ENCODE data around the gene CCDC150. TPM values are rescaled to one million over a fixed set of nuclear protein-coding genes. Genes with fewer than 3 reads are reported as not detected.

Gene CCDC150
- total and polyA plus RNA-seq, 12 donors: 0.12 to 3.8 (median 1.9) TPM

GRCh38 chr2:196635156-196635555, 4.4 kb upstream of the CCDC150 start:
- Histone ChIP-seq H3K36me3 (no peaks in the 10 kb centered on the region), H3K4me3 (no peak overlapping the region), H3K27ac (no peak overlapping the region), H3K4me1 (peaks cover 0 to 11% (median 5%) of the 10 kb centered on the region in 9 donors), H3K27me3 (no peaks in the 10 kb centered on the region), H3K9me3 (peaks cover 0 to 21% (median 4%) of the 10 kb centered on the region in 11 donors)
- 54 to 62% methylated on average over 2 of the region's 2 CpGs for WGBS, 2 donors
- no peak for ATAC-seq
- TF ChIP-seq CTCF (IDR thresholded peaks at IDR 0.05): no peak
- no peak for DNase-seq
- intact Hi-C loops (cut with DNase I): loop anchor here in 1 of 10 donors (5.0 kb wide), 1 partner anchor 558 kb away; no protein-coding TSS in a partner anchor

GRCh38 chr2:196638765-196639164, 750 bp upstream of the CCDC150 start:
- DNase-seq: peak in 1 of 2 donors; percentile 15
- no peak for TF ChIP-seq CTCF (IDR thresholded peaks at IDR 0.05)

GRCh38 chr2:196640031-196640548, 575 bp downstream of the CCDC150 start:
- peaks cover 0 to 4% (median 0%) of the 10 kb centered on the region in 11 donors for H3K9me3 ChIP-seq
- intact Hi-C loops (cut with DNase I): no loop called here
- WGBS, 2 donors: 11% methylated on average over 12 of the region's 12 CpGs
- H3K27ac ChIP-seq: peak overlapping the region in 3 of 10 donors; percentile 22 to 44 (median 32)
- H3K27me3 ChIP-seq: no peaks in the 10 kb centered on the region
- DNase-seq (no peak), ATAC-seq (no peak)
- H3K4me1 ChIP-seq: peaks cover 0 to 17% (median 5%) of the 10 kb centered on the region in 9 donors
- H3K36me3 ChIP-seq: no peaks in the 10 kb centered on the region
- no peak for TF ChIP-seq CTCF (IDR thresholded peaks at IDR 0.05)
- H3K4me3 ChIP-seq: peak overlapping the region; percentile 49 to 74 (median 65)

More at GRCh38 chr2:196638765-196639164, 750 bp upstream of the CCDC150 start:
- WGBS, 2 donors: 95% methylated on average over 19 of the region's 19 CpGs
- H3K9me3 ChIP-seq: peaks cover 0 to 4% (median 0%) of the 10 kb centered on the region in 11 donors
- no peaks in the 10 kb centered on the region for H3K36me3 ChIP-seq
- peak overlapping the region in 7 of 10 donors; percentile 49 to 74 (median 67) for H3K4me3 ChIP-seq
- intact Hi-C loops (cut with DNase I): loop anchor here in 1 of 10 donors (5.0 kb wide), 1 partner anchor 561 kb away; no protein-coding TSS in a partner anchor
- H3K27me3 ChIP-seq: no peaks in the 10 kb centered on the region
- peaks cover 0 to 17% (median 5%) of the 10 kb centered on the region in 9 donors for H3K4me1 ChIP-seq
- H3K27ac ChIP-seq: no peak overlapping the region
- no peak for ATAC-seq

- ATAC-seq (no peak), DNase-seq (no peak)
- no peaks in the 10 kb centered on the region for H3K27me3 ChIP-seq
- H3K36me3 ChIP-seq: no peaks in the 10 kb centered on the region
- no peak for TF ChIP-seq CTCF (IDR thresholded peaks at IDR 0.05)
- H3K27ac ChIP-seq: no peak overlapping the region
- no peak overlapping the region for H3K4me3 ChIP-seq
- H3K4me1 ChIP-seq: no peaks in the 10 kb centered on the region
- H3K9me3 ChIP-seq: peaks cover 0 to 59% (median 37%) of the 10 kb centered on the region in 11 donors
- WGBS, 2 donors: 96 to 99% methylated on average over 4 of the region's 4 CpGs
- intact Hi-C loops (cut with DNase I): no loop called here
Measured at GRCh38 chr2:196649202-196649601, 9.7 kb downstream of the CCDC150 start.

Data from heart right ventricle (tissue), 16 donors.